GM18499 (cell line): ENCODE measurements around the gene PTPRM.

ENCODE experiments used
- ATAC-seq: cut with Tn5 transposase; IDR thresholded peaks from one replicate; pipeline ENCODE4 v1.9.1; 2021; ENCODE audit warnings: moderate number of reproducible peaks; ENCODE audit not compliant: insufficient read depth, unreplicated experiment

The PTPRM gene

DNA sequence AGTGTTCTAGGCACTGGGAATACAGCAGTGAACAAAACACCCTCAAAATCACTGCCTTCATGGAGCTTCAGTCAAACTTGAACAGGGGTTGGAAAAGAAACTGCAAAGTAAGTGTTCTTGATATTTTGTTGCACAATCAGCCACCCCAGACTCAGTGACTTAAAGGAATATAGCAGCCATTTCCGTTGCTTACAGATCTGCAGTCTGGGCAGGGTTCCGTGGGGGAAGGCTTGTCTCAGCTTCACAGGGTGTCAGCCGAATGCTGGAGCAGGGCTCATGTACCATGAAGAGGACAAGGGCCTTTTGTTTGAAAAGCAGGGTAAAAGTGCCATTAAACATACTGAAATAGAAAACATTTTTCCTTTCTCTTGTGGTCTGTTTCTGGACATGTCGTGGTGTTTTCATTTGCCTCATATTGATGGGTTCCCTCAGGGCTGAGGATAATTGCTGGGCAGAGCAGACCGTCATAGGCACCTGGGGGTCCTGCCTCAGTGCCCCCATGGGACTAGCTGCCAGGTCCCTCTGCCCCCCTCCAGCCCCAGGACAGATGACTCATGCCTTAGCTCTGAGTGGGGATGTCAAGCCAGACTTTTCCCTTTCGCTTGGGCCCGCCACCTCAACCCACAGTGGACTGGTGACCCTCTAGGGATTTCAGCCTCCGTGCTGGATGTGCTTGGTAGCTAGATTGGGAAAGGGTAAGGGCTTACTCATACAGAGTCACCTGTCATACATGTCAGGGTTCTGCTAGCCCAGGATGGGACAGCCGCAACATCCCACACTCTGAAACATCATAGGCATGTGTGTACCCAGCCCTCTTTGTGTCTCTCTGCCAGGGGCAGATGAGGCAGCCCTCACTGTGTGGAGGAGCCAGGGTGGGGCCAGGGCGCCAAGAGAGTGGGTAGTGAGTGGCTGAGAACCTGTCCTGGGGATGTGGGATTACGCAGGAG is 96.5 kb downstream of the PTPRM start:
- ATAC-seq, result no peak

DNA sequence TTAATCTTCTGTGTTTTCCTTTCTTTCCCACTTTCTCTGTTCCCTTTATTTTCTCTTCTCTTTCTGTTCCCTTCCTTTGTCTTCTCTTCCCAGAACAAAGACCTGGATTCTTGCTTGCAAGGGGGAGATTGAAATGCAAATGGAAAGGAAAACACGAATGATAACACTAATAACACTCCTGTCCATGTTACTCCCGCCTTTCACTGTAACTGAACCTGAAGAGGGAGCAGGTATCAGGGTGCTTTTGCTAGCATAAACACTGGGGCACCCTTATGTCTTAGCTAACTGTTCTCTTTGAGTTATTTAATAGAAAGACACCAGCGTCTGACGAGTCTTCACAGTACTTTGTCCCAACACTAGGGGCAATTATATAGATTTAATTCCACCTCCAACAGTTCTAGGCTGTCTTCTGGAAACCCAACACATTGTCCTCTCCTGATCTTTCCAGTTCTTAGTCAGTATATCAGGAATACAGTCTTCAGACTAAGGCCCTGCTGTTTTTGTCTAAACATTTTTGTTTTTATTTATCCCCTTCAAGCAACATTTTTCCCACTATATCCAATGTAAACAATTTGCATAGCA is 99.2 kb downstream of the PTPRM start:
- no peak for ATAC-seq

DNA sequence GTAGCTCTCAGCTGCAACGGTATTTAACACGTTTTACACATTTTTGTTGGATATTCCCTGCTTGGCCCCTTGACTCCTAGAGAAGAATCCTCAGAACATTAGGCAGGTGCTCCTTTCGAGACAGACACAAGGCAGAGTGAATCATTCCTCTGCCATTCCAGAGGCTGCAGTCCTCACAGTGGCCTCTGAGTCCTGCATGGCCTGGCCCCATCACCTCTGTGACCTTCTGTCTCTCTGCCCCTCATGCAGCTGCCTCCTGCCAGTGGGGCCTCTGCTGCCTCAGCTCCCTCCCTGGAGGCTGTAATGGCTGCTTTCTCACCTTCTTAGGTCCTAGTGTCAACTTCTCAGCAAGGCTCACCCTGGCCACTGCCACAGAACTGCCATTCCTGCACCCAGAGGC is 101.3 kb downstream of the PTPRM start:
- ATAC-seq, result no peak

DNA sequence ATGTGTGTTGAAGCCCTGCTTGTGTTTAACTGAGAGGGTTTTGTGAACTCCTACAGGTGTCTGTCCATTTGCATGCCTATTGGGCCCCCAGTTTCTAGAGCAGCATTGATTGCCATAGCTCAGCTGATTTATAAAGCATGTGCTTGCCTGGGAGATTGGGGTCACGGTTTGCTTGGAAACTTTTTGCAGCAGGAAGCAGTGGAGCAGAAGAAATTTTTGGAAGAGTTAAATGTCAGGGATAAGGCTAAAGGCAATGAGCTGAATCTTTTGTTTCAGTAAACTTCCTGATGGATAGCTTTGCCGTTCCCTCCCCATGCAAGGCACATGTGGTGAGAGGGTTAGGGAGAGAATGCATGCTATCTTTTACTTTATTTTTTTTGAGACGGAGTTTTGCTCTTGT is 102.2 kb downstream of the PTPRM start:
- ATAC-seq, result no peak

DNA sequence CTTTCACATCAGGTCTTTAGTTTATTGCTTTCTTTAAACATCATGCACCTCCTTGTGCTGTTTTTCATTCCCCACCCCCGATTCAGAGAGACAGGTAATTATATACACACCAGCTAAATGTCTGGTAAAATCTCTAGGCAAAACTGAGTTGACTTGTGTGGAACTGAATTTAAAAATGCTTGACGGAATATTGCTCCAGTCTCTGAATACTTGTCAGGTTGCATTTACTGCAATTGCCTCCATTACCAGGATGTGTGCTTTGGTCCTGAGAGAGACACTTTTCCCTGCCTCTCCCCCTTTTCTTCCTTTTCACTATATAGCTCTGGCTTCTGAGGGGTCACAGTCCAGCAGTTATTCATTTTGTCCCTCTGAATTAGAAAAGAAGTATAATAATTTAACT is 104.0 kb downstream of the PTPRM start:
- no peak for ATAC-seq

DNA sequence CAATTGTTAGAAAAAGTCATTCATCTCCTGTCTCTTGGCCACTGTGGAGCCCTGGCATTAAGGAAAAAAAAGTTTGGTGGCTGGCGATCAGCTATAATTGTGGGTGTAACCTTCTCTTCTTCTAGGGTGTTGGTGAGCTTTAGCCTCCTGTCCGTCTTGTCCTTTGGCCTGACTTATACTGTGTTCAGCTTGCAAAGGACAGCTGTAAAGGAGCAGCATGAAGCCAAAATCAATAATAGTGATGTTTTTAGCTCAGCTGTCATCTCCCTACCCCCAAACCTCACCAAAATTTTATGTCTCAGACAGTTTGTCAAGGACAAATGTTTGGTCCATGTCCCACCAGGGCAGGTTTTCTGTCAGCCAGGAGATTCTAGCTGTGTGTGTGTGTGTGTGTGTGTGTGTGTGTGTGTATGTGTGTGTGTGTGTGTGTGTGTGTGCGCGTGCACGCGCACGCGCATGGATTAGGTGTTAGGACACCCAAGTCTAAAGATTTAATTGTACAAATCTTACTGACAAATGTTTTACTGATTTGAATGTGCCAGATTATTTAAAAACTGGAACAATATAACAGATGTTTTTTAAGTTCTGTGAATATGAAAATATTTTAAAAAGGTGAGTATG is 109.2 kb downstream of the PTPRM start:
- no peak for ATAC-seq

DNA sequence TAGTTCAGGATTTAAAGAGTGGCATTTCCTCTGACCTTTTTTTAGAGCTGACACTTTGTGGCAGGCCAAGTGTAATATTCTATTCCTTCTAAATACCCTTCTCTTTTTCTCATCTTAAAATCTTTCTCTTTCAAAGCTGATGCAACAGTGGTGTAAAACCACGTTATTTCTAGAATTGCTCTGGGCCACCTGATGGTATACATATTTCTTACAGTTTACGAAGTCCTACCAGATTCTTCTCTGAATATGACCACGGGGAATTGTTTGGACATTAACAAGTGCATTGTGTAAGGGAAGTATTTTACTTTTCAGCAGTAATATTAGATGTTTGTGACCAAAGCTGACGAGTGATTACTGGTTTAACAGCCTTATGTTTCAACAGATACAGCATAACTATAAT is 109.9 kb downstream of the PTPRM start:
- no peak for ATAC-seq

DNA sequence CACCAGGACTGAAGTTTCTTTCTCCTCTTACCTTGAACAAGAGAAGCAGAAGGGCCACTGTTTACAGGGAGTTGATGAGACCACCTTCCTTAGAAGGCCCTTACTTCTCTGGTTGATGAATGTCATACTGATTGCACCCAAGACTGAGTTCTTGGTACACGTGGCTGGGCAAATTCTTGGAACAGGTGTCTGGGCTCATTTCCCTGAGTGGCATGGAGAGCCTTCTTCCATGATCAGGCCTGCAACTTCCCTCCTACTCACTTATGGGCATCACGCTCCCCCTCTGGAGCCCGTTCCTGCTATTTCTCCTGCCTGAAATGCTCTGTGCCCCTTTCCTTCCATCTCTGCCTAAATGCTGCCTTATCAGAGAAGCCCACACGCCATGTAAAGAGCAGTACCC is 110.3 kb downstream of the PTPRM start:
- ATAC-seq, result no peak

DNA sequence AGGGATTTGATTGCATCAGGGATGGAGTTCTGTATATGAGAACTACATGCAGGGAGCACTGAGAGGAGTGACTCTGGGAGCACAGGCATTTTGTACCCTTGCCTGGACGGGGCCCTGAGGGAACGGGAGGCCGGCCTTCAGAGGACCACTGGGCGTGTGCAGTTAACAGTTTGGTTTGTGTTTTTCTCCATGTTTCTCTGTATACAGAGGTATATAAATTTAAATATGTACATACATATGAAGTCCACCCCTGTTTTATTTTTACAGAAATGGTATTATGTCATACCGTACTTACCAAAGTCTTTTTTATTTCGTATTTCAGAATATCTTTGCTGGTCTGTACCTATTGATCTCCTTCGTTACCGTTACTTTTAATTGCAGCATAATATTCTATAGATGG is 111.3 kb downstream of the PTPRM start:
- ATAC-seq, result no peak

DNA sequence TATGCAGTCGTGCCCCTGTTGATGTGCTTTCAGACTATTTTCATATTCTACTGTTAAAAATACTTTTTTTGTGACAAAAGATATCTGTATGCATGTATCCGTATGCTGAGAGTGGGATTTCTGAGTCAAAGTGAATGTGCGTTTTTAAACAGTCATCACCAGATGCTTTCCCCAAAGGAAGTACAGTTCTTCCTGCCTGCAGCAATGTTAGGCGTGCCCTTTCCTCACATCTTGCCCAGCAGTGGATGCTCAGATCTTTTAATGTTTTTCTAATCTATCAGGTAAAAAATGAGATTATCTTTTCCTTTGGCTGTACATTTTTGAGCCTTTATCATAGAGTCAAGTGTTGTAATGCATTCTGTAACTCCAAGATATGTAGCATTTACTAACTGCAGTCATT is 111.7 kb downstream of the PTPRM start:
- no peak for ATAC-seq

DNA sequence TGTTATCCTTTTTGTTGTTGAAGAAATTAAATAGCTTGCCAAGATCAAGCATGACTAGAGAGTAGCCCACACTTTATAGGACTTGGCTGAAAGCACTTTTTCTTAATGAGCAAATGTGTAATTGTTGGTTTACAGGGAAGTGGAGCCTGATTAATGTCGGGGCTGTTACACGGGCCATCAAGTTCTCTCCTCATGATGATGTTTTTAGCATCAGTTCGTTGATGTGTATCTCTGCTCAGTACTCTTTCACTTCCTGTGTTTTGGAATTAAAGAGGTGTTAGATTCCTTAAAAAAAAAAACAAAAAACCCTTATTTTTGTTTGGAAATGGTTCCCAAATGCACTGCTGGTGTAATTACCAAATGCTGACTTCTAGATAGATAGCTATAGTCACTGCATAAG is 114.2 kb downstream of the PTPRM start:
- no peak for ATAC-seq

DNA sequence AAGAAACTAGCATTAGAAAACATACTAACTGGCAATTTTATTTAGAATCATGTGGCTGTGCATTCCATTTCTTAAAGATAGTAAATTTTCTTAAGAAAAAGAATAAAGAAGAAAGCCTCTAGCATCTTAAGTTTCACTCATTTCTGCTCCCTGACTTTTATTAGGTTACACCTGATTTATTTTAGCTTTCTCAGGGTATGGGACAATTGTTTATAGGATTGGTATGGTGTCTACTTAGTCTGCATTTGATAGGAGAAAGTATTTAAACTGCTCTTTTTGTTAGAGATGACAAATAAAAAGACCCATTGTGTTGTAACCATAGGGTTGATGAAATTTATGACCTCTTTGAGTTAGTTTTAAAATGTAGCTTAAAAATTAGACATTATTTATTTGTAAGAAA is 115.2 kb downstream of the PTPRM start:
- no peak for ATAC-seq

DNA sequence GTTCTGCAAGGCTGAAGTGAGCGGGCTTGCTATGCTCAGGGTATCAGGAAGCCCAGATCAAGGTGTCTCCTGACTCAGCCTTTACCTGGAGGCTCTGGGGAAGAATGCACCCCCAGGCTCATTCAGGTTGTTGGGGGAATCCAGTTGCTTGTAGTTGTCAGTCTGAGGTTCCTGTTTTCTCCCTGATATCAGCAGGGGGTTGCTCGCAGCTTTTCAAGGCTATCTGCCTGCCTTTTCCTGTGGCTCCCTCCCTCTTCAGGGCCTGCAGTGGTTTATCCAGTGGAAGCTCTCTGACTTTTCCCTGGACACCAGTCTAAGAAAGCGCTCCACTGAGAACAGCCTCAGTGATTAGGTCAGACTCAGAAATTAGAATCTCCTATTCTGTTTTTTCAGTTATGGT is 116.6 kb downstream of the PTPRM start:
- ATAC-seq, result no peak

DNA sequence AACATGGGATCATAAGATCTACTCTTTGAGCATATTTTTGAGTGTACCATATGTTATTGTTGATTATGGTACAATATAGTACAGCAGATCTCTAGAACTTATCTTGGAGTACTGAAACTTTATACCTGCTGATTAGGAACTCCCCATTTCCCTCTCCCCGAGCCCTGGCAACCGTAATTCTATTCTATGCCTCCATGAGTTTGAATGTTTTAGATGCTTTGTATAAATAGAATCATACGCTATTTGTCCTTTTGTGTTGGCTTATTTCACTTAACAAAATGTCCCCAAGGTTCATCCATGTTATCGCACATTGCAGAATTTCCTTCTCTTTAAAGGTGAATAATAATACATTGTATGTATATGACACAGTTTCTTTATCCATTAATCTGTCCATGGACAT is 117.2 kb downstream of the PTPRM start:
- no peak for ATAC-seq

DNA sequence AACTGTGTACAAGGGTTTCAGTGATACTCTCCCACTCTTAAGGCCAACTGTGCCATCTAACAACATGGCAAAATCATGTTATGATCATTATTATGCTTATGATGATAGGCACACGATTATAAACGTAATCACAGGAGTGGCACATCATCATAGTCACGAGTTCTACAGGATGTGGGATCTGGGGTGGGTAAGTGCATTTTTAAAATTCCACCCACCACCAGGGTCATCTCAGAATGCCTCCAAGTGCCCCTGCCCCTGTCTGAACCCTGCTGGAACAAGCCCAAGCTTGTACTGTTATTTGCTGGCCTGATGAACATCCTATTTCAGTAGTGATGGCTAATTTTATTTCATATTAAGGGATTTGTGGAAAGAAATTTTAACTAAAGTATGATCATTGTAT is 117.8 kb downstream of the PTPRM start:
- no peak for ATAC-seq

DNA sequence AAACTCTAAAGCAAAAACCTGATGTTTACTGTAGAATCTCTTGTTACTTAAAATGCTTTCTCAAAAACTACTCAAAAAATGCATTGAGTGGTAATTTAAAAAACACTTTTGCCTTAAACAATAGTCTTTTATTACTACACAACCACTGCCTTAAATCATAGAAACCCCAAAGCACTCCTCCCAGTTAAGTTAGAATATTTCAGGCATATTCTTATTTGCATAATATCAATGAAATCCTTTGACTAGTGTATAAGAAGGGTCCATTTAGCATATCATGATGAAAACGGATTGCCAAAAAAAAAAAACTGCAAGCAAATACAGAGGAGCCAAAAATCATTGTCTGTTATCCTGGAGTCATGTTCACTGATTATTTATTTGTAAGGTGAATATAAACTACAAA is 119.2 kb downstream of the PTPRM start:
- ATAC-seq, result no peak

DNA sequence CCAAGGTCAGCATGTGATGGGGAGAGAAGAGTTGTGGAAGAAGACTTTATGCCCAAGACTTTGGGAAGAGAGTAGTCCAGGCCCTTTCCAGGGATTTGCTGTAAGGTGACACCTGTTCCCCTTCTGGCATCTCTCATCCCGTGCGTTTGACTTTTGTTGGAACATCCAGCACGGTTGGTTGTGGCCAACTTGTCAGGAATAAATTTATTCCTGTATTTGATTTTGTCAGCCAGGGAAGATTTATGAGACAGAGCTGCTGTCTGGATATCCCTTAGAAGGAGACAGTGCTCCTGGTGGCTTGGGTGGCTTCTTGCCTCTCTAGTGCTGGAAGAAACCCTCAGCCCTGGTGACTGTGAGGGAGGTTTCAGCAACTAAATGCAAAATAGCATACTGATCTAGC is 121.5 kb downstream of the PTPRM start:
- no peak for ATAC-seq

DNA sequence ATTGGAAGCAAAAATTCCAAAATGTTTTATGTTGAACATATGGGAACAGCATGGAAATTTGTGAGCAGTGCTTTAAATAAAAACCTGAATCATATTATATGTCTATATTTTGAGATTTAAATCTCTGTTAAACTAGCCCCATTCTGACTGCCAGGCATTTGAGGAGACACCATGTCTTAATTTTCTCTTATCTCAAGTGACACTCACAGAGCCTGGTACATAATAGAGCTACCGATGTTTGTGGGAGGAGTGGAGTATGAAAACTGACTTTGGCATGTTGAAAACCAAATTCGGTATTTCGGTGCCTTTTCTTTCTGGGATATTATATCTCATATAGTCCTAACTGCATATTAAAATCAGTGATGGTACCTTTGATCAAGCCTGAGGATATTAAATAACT is 124.1 kb downstream of the PTPRM start:
- ATAC-seq, result no peak

DNA sequence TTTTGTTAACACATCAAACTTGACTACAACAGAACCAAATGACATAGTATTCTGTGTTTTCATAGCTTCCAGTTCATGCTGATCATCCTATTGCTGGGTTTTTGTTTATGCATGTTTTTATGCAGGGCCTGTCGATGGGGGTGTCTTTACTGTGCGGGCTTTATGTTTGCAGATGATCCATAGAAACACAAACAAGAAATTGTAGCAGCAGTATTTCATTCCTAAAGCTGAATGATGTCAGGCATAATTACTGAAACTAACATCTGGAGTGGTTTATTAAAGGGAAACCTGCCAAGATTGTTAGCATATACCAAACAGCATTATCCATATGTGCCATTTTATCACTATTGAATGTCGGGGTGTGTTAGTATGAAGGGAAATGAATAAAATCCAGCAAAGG is 129.7 kb downstream of the PTPRM start:
- no peak for ATAC-seq

DNA sequence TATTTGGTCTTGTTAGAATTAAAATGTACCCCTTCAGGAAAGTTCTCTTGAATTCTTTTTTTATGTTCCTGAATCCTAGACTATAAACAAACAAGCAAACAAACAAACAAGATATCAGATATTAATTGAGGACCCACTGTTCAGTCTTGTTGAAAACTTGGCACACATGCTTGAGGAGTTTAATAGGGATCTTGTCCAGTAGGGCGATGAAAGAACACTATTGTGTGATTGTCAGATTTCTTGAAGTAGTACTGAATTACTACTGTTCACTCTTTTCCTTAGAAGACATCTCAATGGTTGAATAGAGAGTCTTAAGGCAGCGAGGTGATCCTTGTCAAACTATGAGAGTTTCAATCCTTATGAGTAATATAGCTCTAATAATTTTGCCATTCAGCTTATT is 130.2 kb downstream of the PTPRM start:
- no peak for ATAC-seq

DNA sequence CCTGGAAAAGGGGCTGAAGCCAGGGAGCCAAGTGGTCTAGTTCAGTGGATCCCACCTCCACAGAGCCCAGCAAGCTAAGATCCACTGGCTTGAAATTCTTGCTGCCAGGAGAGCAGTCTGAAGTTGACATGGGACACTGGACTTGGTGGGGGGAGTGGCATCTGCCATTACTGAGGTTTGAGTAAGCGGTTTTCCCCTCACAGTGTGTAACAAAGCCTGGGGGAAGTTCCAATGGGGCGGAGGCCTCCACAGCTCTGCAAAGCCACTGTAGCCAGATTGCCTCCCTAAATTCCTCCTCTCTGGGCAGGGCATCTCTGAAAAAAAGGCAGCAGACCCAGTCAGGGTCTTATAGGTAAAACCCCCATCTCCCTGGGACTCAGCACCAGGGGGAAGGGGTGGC is 144.4 kb downstream of the PTPRM start:
- ATAC-seq, result no peak

DNA sequence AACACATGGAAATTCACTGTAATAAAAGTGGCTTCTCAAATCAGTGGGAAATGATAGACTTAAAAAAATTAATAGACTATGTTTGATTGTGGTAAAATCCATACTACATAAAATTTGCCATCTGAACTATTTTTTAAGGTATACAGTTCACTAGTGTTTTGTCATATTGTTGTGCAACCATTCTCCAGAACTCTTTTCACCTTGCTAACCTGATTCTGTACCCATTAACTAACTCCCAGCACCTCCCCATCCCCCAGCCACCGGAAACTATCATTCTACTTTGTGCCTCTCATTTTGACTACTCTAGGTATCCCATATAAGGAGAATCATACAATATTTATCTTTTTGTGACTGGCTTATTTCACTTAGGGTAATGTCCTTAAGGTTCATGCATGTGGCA is 153.3 kb downstream of the PTPRM start:
- no peak for ATAC-seq
